Ammon's horn (tissue), 1 donor: ENCODE data around the gene NIN.
A peak's percentile ranks its signal among the peaks of the same experiment; 100 is the strongest.

Source experiments
- DNase-seq: peaks from one replicate; pipeline ENCODE4 v3.0.0-alpha.2; 2016; ENCODE audit warnings: low spot score

Gene NIN, protein sequence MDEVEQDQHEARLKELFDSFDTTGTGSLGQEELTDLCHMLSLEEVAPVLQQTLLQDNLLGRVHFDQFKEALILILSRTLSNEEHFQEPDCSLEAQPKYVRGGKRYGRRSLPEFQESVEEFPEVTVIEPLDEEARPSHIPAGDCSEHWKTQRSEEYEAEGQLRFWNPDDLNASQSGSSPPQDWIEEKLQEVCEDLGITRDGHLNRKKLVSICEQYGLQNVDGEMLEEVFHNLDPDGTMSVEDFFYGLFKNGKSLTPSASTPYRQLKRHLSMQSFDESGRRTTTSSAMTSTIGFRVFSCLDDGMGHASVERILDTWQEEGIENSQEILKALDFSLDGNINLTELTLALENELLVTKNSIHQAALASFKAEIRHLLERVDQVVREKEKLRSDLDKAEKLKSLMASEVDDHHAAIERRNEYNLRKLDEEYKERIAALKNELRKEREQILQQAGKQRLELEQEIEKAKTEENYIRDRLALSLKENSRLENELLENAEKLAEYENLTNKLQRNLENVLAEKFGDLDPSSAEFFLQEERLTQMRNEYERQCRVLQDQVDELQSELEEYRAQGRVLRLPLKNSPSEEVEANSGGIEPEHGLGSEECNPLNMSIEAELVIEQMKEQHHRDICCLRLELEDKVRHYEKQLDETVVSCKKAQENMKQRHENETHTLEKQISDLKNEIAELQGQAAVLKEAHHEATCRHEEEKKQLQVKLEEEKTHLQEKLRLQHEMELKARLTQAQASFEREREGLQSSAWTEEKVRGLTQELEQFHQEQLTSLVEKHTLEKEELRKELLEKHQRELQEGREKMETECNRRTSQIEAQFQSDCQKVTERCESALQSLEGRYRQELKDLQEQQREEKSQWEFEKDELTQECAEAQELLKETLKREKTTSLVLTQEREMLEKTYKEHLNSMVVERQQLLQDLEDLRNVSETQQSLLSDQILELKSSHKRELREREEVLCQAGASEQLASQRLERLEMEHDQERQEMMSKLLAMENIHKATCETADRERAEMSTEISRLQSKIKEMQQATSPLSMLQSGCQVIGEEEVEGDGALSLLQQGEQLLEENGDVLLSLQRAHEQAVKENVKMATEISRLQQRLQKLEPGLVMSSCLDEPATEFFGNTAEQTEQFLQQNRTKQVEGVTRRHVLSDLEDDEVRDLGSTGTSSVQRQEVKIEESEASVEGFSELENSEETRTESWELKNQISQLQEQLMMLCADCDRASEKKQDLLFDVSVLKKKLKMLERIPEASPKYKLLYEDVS (N-terminal part only)

DNA sequence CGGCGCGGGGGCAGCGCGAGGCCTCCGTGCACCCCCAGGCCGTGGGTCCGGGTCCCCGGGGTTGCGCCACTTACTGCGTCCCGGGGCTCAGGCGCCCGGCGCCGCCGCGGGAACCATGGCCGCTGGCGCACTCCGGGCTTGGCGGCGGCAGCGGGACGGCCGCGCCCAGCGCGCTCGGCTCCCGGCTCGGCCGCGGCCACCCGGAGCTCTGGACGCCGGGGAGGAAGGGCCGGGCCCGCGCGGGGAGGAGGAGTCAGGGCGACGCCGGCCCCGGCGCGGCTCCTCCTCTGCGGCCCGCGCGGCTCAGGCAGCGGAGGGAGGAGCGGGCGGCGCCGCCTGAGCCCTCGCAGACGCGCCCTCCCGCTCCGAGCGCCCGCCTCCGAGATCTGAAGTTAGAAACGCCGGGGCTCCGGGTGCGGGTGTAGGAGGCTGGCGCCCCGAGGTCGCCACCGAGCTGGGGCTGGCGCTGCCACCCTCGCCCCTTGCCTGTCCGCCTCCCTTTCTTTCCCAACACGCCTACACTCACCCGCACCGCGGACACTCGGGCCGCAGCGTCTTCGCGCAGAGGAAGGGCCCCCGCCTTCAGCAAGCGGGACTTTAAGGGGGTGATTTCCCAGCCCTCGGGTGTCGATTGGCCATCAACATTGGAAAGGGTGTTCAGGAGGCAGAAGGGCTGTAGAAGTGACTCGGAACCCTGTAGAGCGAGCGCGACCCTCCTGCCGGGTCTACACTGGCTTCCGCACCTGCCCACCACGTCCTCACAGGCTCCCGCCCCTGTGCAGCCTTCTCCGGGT is at the start of gene NIN:
Gene NIN, minus strand, starts transcription at position 231 of the 794 bp plus-strand sequence. CDS start 9,106 bp downstream, outside the sequence.
- peak; percentile 80 for DNase-seq

DNA sequence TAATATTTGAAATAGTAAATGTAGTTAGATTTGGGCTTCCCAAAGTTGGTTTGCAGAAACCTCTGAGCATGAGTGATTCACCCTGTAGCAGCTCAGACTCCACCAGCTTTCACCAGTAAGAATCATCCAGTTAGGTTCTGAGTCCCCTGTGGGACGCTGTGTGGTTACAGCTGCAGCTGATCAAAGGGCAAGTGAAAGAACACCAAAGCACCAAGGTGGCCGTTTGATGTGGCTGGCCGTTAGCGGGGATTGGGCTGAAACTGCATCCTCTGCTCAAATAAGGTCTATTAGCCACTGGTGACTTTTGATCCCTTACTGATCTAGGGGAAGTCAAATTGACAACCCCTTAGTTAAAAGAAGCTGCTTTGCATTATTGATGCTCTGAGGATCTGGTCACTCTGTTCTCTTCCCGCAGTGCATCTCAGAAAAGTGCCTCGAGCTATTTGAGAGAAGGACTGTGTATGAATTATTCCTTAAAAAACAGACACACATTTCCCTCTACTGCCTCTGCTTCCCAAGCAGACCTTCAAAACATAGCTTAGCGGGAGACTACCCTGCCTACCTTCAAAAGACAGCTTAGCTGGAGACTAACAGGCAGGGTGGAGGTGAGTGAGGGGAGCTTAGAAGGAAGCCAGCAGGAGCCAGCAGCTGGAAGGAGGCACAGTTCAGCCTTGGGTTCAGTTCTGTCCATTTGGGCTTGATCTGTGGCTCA is 44.6 kb upstream of the NIN start:
- DNase-seq, result no peak

DNA sequence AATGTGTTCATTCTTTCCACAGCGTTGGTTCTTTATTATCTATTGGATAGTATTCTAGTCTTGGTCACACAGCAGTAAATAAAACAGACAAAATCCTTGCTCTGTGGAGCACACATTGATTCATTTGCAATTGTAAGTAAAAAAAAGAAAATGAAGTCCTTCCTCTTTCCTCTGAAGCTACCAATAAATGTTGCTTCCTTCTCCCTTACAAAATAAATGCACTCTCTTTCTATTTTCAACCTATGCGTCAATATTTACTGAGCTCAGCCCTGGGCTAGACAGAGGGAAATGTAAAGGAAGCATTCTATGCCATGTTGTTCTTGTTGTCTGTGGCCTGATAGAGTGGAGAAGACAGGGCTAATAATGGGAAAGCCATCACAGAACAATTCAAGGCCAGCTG is 43.8 kb upstream of the NIN start:
- DNase-seq, result no peak

DNA sequence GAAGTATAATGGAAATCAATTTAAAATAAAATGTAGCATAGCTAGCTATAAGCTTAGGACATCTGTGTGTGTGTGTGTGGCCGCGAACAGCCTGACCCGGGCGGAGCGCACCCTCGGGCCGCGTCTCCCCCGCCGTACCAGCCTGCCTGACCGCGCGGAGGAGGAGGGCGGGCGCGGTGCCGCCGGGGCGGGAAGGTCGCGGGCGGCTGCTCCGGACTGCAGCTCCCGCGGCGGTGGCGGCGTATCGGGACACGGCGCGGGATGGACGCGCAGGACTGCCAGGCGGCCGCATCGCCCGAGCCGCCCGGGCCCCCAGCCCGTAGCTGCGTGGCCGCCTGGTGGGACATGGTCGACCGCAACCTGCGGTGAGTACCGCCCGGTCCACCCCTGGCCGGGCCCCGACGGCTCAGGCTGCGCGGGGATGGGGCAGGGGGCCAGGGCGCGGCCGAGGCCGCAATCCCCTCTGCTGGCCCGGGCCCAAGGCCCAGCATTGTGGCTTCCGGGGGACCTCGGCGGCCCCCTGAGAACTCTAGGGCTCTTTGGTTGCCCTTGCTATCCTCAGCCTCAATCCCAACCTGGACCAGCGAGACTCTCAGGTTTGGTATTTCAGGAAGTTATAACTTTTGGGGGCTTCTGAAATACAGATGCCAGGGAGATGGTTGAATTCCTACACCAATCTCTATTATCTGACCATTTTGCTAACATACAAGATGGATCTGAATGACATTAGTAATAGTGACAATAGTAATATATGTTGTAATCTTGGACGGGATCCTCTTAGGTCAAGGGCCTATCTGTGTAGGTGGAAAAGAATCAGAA is 41.2 kb upstream of the NIN start, which contains the start of gene ABHD12B:
Gene ABHD12B, plus strand, starts transcription at position 140 of the 819 bp plus-strand sequence. Its CDS starts 122 bp downstream, at position 262.
- no peak for DNase-seq

DNA sequence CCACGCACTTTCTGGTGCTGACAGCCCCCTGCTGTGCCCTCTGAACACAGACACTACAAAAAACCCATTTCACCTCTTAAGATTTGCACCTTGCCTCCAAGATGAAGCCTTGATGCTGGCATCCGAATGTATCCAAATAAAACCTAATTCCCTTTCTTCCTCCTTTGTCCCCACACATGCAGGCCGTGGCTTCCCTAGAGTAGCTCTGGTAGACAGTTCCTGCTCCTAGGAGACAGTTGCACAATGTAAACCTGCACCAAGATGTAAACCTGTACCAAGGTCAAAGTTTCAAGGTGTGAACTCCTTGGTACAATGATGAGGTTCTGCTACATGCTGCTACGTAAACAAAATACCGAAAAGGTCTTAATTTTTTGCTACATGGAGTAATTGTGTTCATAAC is 40.3 kb upstream of the NIN start:
- no peak for DNase-seq

DNA sequence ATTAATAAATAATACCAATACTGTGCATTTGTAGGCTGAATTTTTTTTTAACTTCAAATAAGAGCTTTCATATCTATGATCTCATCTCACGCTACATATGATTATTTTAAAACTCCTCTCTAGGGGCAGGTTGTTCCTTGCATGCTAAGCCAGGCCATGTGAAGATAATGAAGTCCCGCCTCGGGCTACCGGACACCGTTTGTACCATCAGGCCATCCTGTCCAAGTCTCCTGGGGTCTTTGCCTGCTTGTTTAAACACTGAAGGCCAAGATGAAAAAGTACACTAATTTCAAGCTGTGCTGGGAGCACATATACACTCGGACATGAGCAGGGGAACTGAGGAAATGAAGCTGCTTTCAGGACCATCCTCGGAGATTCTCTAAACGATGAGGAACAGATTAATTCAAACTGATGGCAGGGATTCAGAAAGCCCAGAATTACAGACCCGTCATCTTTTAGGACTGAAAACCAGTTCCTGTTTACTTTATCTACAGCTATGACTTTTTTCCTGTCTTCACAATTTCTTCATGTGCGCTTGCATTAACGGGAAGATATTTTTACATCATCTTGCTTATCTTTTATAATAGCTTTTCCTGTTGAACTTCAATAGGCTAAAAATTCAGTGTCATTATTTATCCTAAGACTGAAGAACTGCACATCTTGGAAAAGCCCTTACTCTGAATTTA is 34.6 kb upstream of the NIN start:
- DNase-seq, result no peak

DNA sequence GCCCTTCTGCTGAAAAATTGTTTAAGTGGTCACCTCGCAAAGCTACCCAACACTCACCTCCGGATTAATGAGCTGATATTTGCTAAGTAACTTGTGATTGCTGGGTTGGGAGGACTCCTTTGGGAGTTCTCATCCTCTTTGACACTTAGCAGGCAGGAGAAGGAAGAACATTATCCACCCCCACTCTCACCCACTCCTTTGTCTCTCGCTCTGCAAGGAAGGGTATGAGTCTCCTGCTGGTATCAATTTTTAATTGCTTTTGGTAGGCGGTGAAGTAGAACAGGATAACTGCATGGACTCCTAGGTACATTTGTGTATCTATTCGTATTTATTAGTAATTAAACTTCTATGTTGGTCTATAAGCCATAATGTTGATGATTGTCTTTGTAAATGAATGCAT is 34.0 kb upstream of the NIN start:
- DNase-seq, result no peak

DNA sequence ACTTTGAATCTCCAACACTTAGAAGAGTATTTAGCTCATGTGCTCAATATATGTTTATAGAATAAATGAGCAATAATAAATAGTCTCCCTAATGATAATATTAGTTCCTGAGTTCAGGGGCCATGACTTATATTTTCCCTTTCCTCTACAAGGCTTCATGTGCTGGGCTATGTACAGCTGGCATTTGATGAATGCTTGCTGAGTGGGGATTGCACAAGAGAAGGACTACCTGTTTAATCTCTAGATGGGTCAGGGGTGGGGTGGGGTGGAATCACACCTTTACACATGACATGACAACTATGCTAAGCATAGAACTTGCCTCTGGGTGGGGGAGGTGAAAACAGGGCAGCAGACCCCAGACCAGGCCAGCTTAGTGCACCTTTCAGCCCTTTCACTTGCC is 33.3 kb upstream of the NIN start:
- no peak for DNase-seq

DNA sequence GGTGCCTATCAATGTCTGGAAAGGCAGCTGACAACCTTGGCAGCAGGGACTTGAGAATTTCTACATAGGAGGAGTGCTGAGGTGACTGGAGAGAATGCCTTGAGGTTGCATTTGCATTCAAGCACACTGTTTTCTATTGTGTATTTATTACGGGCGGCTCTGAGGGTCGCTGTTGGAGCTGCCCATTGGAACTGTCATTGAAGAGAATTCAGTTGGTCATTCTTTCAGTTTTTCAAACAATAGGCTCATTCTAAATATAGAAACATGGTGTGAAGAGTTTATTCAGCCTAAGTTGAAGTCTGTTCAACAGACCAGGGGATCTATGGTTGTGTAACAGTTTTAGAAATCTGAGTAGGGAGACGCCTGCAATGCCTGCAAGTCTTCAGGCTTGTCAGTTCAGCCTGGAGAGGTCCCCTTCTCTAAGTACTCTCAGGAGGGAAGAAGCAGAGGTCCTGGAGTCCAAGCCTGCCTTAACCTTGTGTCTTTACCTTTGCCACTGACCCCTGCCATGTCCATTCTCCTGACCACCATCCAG is 31.1 kb upstream of the NIN start:
- DNase-seq, result no peak

DNA sequence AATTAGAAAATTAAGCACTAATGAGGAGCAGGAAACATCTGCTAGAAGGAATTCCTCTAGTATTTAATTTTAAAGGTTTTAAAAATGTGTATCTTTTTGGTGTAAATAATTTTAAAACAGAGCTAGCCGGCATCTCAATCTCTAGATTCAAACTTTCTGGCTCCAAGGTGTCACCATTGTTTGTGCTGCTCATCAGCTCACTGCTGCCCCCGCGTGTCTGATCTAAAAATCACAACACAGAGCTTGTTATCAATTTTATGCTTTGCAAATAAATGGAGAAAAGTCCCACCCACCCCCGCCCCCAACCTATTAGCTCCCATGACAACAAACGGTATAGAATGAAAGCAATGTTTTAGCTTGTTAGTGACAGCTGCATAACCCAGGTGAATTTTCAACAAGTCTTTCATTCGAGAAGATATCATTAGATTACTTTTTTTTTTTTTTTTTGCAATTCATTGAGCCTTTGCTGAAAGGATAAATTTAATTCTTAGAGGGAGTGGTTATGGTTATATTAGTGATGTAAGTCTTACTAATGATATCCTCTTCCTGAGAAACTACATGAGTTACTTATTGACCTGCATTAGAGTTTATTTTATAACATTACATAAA is 29.6 kb upstream of the NIN start:
- peak; percentile 89 for DNase-seq

DNA sequence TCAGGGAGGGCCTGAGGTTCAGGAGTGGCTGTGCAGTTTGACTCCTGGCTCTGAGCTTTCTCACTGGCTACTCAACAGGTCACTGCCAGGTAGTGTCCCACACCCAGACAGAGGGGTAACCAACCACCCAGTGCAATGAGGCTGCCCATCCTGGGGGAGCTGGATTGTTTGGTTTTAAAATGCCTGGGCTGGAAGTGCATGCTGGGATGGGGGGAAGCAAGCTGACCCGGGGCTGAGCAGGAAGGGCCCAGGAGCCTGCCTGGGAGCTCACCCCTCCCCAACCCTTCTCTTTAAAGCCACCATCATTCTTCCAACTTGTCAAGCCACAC is 28.3 kb upstream of the NIN start:
- DNase-seq, result no peak

DNA sequence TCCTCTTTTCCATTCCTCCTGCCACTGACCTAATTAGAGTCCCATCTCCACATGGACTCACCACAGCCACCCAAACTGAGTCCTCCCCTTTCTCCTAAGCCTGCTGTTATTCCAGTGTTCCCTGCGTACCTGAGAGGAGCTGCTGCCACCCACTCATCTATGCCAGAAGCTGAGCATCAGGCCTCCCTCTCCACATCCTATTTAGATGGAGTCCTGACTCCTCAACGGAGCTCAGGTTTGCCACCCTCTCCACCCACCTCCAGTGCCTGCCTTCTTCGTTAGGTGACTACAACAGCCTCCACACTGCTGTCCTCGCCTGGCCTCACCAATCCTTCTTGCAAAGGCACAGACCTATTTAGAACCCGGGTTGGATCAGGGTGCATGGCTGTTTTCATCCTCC is 25.7 kb upstream of the NIN start:
- no peak for DNase-seq

DNA sequence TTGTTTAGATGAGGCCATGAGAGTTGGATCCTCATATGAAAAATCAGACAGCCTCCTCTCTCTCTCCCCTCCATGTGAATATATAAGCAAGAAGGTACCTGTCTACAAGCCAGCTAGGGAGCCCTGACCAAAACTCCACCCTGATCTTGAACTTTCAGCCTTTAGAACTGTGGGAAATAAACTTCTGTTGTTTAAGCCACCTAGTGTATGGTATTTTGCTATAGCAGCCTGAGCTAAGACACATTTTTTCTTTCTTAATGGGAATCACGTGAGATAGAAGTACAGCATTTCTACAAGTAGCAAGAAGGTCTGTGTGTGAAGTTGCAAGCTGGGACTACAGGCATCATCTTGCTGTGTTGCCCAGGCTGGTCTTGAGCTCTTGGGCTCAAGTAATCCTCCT is 24.6 kb upstream of the NIN start:
- no peak for DNase-seq

DNA sequence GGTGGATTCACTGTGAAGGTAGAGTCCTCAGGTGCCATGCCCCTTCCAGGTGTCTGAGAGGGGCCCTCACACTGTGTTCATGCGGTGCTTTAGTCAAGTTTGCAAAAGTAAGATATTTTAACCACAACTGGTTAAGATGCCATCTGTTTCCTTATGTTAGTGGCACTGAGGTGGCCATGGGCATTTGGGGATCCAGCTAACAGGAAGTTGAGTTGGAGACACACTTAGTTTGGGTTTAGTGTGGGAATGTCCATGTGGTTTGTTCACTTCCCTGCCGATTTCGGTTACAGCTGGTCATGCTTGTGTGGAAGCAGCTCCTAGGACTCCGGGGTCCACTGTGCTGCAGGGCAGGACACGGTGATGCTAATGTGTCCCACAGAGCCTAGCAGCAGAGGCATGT is 23.6 kb upstream of the NIN start:
- no peak for DNase-seq

DNA sequence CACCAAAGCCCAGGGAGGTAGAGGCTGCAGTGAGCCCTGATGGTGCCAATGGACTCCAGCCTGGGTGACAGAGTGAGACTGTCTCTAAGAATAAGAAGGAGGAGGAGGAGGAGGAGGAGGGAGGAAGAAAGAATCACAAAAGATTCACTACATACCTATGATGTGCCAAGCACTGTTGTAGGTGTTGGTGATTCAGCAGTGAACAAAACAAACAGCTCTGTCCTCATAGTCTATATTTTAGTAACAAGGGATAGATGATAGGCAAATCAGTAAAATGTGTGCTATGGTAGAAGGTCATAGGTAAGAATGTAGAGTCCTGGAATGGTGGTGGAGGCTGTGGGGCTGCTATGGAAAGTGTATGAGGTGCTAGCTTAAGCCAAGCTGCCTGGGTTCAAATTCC is 22.9 kb upstream of the NIN start:
- no peak for DNase-seq

DNA sequence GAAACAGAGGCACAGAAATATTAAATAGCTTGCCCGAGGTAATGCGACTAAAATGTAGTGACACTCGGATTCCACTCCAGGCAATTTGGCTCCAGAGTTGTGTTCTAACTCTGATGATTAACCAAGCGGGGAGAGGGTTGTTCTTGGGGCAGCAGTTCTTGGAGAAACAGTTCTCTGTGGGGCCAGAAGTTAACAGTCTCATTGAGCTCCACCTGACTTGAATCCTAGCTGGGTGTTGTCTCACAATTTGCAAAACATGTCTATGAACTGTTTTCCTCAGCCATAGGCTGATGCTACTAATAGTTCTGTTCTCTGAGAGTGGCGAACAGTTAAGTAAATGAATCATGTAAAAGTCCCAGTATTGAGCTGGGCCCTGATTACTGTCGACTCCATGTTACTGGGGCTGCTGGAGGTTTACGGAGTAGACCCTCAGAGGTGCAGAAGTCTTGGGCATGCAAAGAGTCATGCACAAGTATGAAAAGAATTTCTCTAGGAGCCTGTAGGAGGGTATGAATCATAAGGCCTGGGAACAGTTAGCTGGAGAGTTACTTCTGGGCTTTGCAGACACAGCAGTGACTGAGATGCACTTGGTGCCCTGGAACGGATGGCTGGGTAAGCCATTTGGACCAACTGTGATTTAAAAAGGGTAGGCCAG is 15.4 kb upstream of the NIN start:
- no peak for DNase-seq

DNA sequence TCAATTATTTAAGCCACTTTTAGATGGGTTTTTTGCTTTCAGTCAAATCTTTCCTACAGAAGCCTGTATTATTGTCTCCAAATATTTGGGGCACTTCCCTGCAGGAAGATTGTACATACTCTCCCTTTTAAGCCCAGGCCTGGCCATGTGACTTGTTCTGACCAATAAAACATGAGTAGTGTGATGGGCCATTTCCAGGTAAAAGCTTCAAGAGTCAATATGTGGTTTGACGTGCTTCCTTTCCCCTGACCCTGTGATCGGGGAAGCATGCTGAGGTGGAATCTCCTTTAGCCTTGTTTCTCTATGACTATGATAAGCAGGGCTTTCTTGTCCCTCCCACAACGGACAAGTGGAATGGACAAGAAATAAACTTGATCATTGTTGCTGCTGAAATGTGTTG is 14.2 kb upstream of the NIN start:
- DNase-seq, result no peak

DNA sequence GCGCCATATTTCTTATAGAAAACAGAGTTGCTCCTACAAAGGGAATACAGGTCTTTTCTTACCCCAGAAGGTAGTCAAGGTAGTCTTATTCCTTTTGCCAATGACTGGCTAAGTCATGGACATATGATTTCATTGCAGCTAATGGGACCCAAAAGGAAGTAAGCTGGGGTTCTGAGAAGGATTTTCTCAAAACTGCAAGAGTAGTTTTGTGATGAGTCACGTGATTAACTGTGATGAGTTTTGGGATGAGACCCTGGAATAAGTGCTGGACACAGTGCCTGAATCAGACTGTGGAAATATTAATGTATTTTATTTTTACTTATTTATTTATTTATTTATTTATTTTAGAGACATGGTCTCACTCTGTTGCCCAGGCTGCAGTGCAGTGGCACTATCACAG is 13.4 kb upstream of the NIN start:
- no peak for DNase-seq
